Lung (tissue), 12 donors: ENCODE results near the gene GNAZ. TPM values are rescaled to one million over a fixed set of nuclear protein-coding genes. Genes with fewer than 3 reads are reported as not detected.

Source experiments
- ATAC-seq: fragments of 200-7000 bp; cut with Tn5 transposase; one replicate; pipeline ENCODE4 v1.9.1; 2020; ENCODE audit warnings: moderate number of reproducible peaks; ENCODE audit not compliant: insufficient read depth, low FRiP score
- DNase-seq, 3 donors: peaks; one replicate each; pipeline ENCODE4 v3.0.0-alpha.2; 2013 to 2017
- H3K27ac ChIP-seq, 2 donors: one replicate each; pipeline ENCODE4 v1.5.1; 2013; ENCODE audit warnings: mild to moderate bottlenecking in 2 of 2, moderate library complexity in 2 of 2, control low read depth in 1 of 2, inconsistent platforms in 1 of 2, low read depth in 1 of 2, low read length in 1 of 2
- H3K27me3 ChIP-seq, 3 donors: one replicate each; pipeline ENCODE4 v1.5.1; 2013; ENCODE audit warnings: low read length in 2 of 3; ENCODE audit not compliant: control insufficient read depth in 3 of 3, insufficient read depth in 3 of 3
- H3K36me3 ChIP-seq, 4 donors: one replicate each; pipeline ENCODE4 v1.5.1; 2013; ENCODE audit warnings: low read length in 4 of 4, mild to moderate bottlenecking in 1 of 4, moderate library complexity in 1 of 4; ENCODE audit not compliant: control insufficient read depth in 4 of 4, insufficient read depth in 4 of 4
- H3K4me1 ChIP-seq, 5 donors: one replicate each; pipeline ENCODE4 v1.5.1; 2013; ENCODE audit warnings: low read length in 5 of 5, mild to moderate bottlenecking in 2 of 5, moderate library complexity in 1 of 5; ENCODE audit not compliant: control insufficient read depth in 5 of 5, insufficient read depth in 5 of 5
- H3K4me3 ChIP-seq: one replicate; pipeline ENCODE4 v1.5.1; 2013; ENCODE audit warnings: mild to moderate bottlenecking, control low read depth, moderate library complexity
- H3K9ac ChIP-seq, 2 donors: one replicate each; pipeline ENCODE4 v1.5.1; 2013; ENCODE audit warnings: low read length in 2 of 2, control low read depth in 1 of 2; ENCODE audit not compliant: insufficient read depth in 1 of 2
- H3K9me3 ChIP-seq, 4 donors: one replicate each; pipeline ENCODE4 v1.5.1; 2013; ENCODE audit warnings: low read length in 3 of 4, mild to moderate bottlenecking in 1 of 4, moderate library complexity in 1 of 4; ENCODE audit not compliant: control insufficient read depth in 4 of 4, insufficient read depth in 3 of 4
- CTCF ChIP-seq: IDR thresholded peaks from 2 replicates; pipeline ENCODE4 v1.5.1; 2012; ENCODE audit warnings: mild to moderate bottlenecking; ENCODE audit errors: control extremely low read depth, extremely low read depth
- WGBS, 2 donors: extraction: QIAGEN DNeasy Blood & Tissue Kit; methylation state at CpG; one replicate each; pipeline ENCODE4 v1.1.7; 2013; 5-methylcytosine and 5-hydroxymethylcytosine counted together
- polyA plus RNA-seq, 2 donors: library from polyadenylated mRNA; stranded (reverse); fragments of 200-250 nt; gene quantifications; one replicate each; pipeline ENCODE4 v1.2.1, GENCODE V29; 2013
- total RNA-seq, 2 donors: library from RNA; depleted of rRNA in 1 of 2; stranded (reverse); fragments of >200 nt in 1 of 2; gene quantifications; one replicate each; pipeline ENCODE4 v1.2.1, GENCODE V29; 2014 to 2021
- donor health status: control.
- donor health status: control.
- donor health status: Bipolar disorder and iron deficiency.
- donor health status: healthy.
- donor health status: DM: yes; HTN: yes; CAD: no.

GNAZ gene
- total and polyA plus RNA-seq, 4 donors, result 0.77 to 5.0 (median 2.3) TPM

- Histone ChIP-seq H3K27me3 (no peaks in the 10 kb centered on the region), H3K9ac (no peak overlapping the region), H3K36me3 (no peaks in the 10 kb centered on the region), H3K9me3 (no peaks in the 10 kb centered on the region), H3K27ac (no peak overlapping the region), H3K4me1 (no peaks in the 10 kb centered on the region), H3K4me3 (no peak overlapping the region)
- WGBS, 2 donors, result 87 to 90% methylated on average over 4 of the region's 4 CpGs
- no peak for TF ChIP-seq CTCF
- ATAC-seq (no peak), DNase-seq (no peak)
Measured at GRCh38 chr22:23031381-23031780, 38.9 kb upstream of the GNAZ start.

DNA sequence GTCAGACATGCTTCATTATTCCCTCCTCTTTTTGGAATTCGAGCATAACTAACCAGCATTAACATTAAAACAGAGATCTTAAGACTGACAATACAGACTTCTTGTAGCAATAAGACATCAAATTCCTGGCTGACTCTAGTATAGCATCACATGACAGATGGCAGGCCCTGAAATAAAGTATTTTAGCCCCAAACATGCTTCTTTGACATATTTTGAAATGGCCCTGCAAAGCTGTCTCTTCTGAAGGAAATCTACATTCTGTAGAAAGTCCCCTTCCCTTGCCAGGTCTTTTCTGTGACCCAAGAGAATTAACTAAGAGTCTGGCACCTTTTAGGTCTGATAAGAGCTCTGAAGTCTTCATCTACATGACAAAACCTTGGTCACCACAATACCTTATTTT lies 38.5 kb upstream of the GNAZ start:
- Histone ChIP-seq H3K27me3 (no peaks in the 10 kb centered on the region), H3K9ac (no peak overlapping the region)
- 74 to 82% methylated on average over 1 of the region's 1 CpG for WGBS, 2 donors

DNA sequence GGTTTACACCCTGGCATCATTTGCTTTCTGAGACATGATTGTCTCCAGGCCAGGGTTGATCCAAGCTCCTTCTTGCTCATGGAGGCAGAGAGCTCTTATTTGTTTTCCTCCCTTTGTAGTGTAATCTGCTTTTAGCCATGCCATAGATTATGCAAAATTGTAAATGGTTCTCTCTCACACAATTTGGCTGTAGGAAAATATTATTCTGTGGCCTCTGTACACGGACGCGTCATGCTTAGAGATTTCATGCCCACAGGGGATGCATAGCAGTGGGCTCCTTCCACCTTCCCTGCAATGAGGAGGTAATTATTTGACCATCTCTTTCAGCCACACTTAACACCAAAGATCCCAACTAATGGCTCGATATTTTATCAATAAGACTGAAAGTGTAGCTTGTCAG lies 37.7 kb upstream of the GNAZ start:
- no peak for TF ChIP-seq CTCF
- no peaks in the 10 kb centered on the region for H3K27me3 ChIP-seq
- DNase-seq, result no peak
- WGBS, 2 donors, result 95 to 99% methylated on average over 4 of the region's 4 CpGs
- H3K36me3 ChIP-seq, result no peaks in the 10 kb centered on the region
- H3K4me3 ChIP-seq, result no peak overlapping the region
- no peaks in the 10 kb centered on the region for H3K4me1 ChIP-seq
- ATAC-seq, result no peak
- no peak overlapping the region for H3K9ac ChIP-seq
- H3K9me3 ChIP-seq, result peaks cover 0 to 2% (median 0%) of the 10 kb centered on the region in 4 donors
- no peak overlapping the region for H3K27ac ChIP-seq

More for the DNA sequence above, 38.5 kb upstream of the GNAZ start:
- Histone ChIP-seq H3K36me3 (no peaks in the 10 kb centered on the region), H3K4me1 (no peaks in the 10 kb centered on the region), H3K9me3 (no peaks in the 10 kb centered on the region), H3K27ac (no peak overlapping the region), H3K4me3 (no peak overlapping the region)
- ATAC-seq (no peak), DNase-seq (no peak)
- TF ChIP-seq CTCF, result no peak
